KOPT-K1 (cell line): ENCODE results near the gene ASIC5.

ENCODE experiments used
- H3K27ac ChIP-seq: fragments of 200-600 bp; sonication (generic); 2 replicates; pipeline ENCODE4 v1.5.1; 2016; ENCODE audit warnings: antibody characterized with exemption, mild to moderate bottlenecking, low read depth, low read length; ENCODE audit not compliant: poor library complexity, severe bottlenecking
- H3K36me3 ChIP-seq: fragments of 200-600 bp; sonication (generic); 2 replicates; pipeline ENCODE4 v1.5.1; 2017; ENCODE audit warnings: antibody characterized with exemption, mild to moderate bottlenecking, low read length, moderate library complexity; ENCODE audit not compliant: insufficient read depth
- H3K9me3 ChIP-seq: fragments of 200-600 bp; sonication (generic); 2 replicates; pipeline ENCODE4 v1.5.1; 2017; ENCODE audit warnings: antibody characterized with exemption, low read length, mild to moderate bottlenecking; ENCODE audit not compliant: insufficient read depth, poor library complexity, severe bottlenecking

Gene ASIC5

GRCh38 chr4:155846929-155847328 lies 19.1 kb downstream of the ASIC5 start:
- Histone ChIP-seq H3K27ac (no peak overlapping the region), H3K9me3 (peaks cover 9% of the 10 kb centered on the region)

DNA sequence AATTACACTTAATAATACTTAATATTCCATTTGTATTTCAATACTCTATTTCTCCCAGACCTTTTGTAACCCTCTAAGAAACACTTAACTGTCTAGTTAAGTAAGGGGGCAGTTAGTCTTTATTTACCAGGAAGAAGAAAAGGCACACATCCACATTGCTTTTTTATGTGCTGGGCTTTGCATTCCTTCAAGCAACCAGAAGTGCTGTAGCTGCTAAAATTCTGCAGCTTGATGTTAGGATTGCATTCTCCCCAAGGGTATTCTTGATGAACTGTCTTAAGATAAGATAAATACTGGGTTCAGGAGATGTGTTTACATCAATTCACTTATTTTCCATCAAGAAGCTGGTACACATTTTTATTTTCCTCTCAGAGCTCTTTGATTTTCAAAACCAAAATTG lies 24.0 kb downstream of the ASIC5 start:
- H3K27ac ChIP-seq = no peak overlapping the region
- H3K9me3 ChIP-seq = no peaks in the 10 kb centered on the region
- no peaks in the 10 kb centered on the region for H3K36me3 ChIP-seq

More at GRCh38 chr4:155846929-155847328, 19.1 kb downstream of the ASIC5 start:
- H3K36me3 ChIP-seq = no peaks in the 10 kb centered on the region

GRCh38 chr4:155837203-155837796 lies 28.8 kb downstream of the ASIC5 start:
- H3K36me3 ChIP-seq = no peaks in the 10 kb centered on the region
- H3K9me3 ChIP-seq = no peaks in the 10 kb centered on the region
- H3K27ac ChIP-seq = no peak overlapping the region

DNA sequence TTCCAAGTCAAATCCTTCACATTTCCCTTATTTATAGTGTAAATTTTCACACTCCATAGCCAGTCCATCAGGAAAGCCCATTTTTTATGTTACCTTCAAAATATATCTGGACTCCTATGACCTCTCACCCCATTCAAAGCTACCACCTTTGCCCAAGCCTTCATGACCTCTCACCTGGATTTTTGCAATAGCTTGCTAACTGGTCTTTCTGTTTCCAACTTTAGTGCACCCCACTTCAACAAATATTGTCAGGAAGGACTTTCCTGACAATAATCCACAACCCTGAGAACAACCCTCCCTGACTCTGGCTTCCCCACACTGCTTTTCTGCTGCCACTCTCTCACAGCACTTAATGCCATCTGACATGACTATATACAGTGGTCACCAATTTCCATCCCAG lies 33.4 kb downstream of the ASIC5 start:
- Histone ChIP-seq H3K9me3 (no peaks in the 10 kb centered on the region), H3K27ac (no peak overlapping the region), H3K36me3 (no peaks in the 10 kb centered on the region)

DNA sequence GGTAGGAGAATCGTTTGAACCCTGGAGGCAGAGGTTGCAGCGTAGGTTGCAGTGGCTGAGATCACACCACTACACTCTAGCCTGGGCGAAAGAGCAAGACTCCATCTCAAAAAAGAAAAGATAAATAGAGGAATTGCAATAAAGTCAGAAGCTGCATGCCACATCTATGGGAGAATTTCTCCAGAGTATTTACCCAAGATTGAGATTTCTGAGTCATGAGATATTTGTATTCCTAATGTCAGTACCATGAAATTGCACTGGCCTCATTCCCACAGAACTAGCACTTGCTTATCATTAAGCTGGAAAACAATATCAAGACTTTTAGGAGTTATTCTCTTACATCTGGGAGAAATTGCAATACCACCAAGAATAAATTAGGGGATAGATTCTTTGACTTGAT lies 37.4 kb downstream of the ASIC5 start:
- Histone ChIP-seq H3K36me3 (no peaks in the 10 kb centered on the region), H3K27ac (no peak overlapping the region), H3K9me3 (no peaks in the 10 kb centered on the region)

DNA sequence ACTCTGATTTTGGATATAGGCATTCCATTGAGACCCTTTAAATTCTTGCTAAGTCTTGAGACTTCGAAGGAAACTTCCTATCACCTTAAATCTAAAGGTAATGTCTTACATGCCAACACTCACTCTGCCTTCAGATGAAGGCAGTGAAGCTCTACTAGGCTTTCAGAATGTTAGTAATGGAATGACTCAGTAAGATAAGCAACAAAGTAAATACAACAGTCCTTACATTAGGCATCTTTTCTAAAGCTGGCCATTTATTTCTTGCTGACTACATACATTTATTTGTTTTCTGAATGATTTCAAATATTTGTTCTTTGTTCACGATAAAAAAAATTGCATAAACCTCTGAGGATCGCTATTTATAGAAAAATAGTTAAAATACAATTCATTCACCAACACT lies 43.5 kb downstream of the ASIC5 start:
- H3K36me3 ChIP-seq = no peaks in the 10 kb centered on the region
- H3K27ac ChIP-seq = no peak overlapping the region
- H3K9me3 ChIP-seq = no peaks in the 10 kb centered on the region

- H3K36me3 ChIP-seq = no peaks in the 10 kb centered on the region
- H3K27ac ChIP-seq = no peak overlapping the region
- H3K9me3 ChIP-seq = no peaks in the 10 kb centered on the region
Observed at GRCh38 chr4:155820887-155821518, 45.1 kb downstream of the ASIC5 start.

GRCh38 chr4:155819066-155819465 lies 47.0 kb downstream of the ASIC5 start:
- H3K27ac ChIP-seq = no peak overlapping the region
- no peaks in the 10 kb centered on the region for H3K9me3 ChIP-seq
- H3K36me3 ChIP-seq = no peaks in the 10 kb centered on the region

GRCh38 chr4:155818639-155819038 lies 47.4 kb downstream of the ASIC5 start:
- Histone ChIP-seq H3K27ac (no peak overlapping the region), H3K9me3 (no peaks in the 10 kb centered on the region), H3K36me3 (no peaks in the 10 kb centered on the region)

- H3K9me3 ChIP-seq = no peaks in the 10 kb centered on the region
- H3K27ac ChIP-seq = no peak overlapping the region
- H3K36me3 ChIP-seq = 0 out of 2 replicates have a peak, but pooled peaks cover 3% of the 10 kb centered on the region
Observed at GRCh38 chr4:155811083-155811482, 55.0 kb downstream of the ASIC5 start.

DNA sequence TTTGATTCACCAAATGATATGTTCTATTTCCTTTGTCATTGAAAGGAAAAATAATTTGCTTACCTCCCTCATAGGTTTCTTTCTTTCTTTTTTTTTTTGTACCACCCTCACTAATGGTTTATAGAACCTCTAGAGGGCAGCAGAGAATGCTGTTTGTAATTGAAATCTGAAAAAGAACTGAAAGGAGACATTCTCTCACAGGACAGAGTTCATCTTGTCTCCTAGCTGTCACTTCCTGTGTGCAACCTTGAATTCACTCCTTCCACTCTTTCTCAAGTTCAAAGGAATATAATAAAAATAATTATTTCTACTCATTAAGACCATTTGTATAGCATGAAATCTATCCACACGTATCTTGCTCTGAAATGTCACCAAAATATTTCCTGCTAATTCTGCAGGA lies 56.2 kb downstream of the ASIC5 start:
- Histone ChIP-seq H3K27ac (no peak overlapping the region), H3K36me3 (0 out of 2 replicates have a peak, but pooled peaks cover 11% of the 10 kb centered on the region), H3K9me3 (no peaks in the 10 kb centered on the region)

DNA sequence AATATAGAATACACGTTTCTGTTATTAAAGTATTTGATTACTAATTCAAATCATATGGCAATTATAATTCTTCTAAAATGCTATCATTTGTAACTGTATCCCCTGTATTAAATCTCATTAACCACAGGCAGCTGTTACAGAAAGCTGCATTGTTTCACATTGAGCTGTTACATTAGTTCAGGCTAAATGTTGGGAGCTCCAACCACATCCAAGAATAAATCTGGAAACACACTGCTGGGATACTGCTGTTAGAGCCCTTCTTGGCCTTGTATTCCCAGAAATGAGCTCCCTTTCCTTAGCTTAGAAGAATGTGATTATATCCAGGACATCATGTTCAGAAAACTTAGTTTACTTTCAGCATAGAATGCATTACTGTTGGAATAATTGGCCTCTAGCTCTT lies 59.1 kb downstream of the ASIC5 start:
- peaks cover 11% of the 10 kb centered on the region for H3K36me3 ChIP-seq
- H3K27ac ChIP-seq = no peak overlapping the region
- H3K9me3 ChIP-seq = no peaks in the 10 kb centered on the region

- Histone ChIP-seq H3K36me3 (peaks cover 15% of the 10 kb centered on the region), H3K9me3 (no peaks in the 10 kb centered on the region), H3K27ac (no peak overlapping the region)
Observed at GRCh38 chr4:155805016-155805415, 61.1 kb downstream of the ASIC5 start.

- Histone ChIP-seq H3K9me3 (no peaks in the 10 kb centered on the region), H3K36me3 (peaks cover 18% of the 10 kb centered on the region), H3K27ac (no peak overlapping the region)
Observed at GRCh38 chr4:155802190-155802959, 63.7 kb downstream of the ASIC5 start.

DNA sequence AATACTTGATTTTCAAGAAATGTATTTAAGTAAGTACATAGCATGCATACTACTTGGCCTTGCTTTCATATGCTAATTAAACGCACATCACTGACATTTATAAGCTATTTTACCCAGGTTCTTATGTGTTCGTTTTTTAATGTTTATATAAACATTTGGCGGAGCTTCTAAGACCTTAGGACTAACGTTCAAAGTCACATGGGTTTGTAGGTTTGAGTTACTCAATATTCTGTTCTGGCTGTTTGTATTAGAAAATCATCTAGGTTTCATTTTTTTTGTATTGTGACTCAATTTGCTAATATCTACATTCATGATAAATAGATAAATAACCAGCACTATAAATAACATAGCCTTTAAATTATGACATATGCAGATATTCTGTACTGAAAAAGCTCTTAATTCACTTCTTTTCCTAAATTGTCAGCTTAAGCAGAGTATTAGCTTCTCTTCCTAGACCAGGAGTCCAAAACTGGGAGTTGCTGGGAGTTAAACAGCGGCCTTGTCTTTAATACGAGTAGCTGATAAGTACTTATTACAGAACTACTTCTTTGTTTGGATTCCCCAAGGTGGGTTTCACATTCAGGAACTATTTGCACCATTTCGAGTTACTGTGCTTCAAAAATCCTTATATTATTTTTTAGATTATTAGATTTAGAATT lies 65.3 kb downstream of the ASIC5 start:
- H3K9me3 ChIP-seq = no peaks in the 10 kb centered on the region
- no peak overlapping the region for H3K27ac ChIP-seq
- H3K36me3 ChIP-seq = peaks cover 12% of the 10 kb centered on the region
